Uterus (tissue), 2 donors: ENCODE data around the gene CCDC148.

Experiments used
- CTCF ChIP-seq, 4 experiments: fragments of 200-600 bp in 2 of 4; fragments of 450-650 bp in 2 of 4; sonication (generic) in 2 of 4; IDR thresholded peaks; one replicate each; pipeline ENCODE4 v1.5.1; 2016 to 2019; ENCODE audit warnings: antibody characterized with exemption in 4 of 4, mild to moderate bottlenecking in 2 of 4, moderate library complexity in 1 of 4
- POLR2A ChIP-seq, 2 donors: fragments of 450-650 bp; IDR thresholded peaks; one replicate each; pipeline ENCODE4 v1.6.1; 2016; ENCODE audit warnings: antibody characterized with exemption in 2 of 2, mild to moderate bottlenecking in 1 of 2, moderate library complexity in 1 of 2

DNA sequence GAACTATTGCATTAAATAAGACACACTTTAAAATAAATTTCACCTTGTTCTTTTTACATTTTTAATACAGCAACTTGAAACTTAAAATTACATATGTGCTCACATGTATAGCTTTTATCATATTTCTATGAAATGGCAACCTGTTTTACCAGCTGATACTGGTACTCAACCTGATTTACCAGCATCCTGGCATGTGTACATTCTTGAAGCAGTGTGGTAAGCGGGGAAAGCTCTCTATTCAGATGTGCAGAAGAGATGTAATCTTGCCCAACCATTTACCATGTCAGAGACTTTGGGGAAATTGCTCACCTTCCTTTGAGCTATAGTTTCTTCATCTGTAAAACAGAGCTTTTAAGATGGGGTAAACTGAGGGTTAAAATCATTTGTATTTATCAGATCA lies 133.2 kb downstream of the CCDC148 start:
- TF ChIP-seq CTCF (IDR thresholded peaks at IDR 0.05) (no peak), POLR2A (IDR thresholded peaks at IDR 0.05) (no peak)
